HG03558 (cell line): ENCODE results near the gene WIPF1.
"Not testable (repeated sequence)": the region's sequence is repeated elsewhere in the genome, so short reads cannot be mapped to it uniquely, and the experiment has no call there.

ENCODE experiments used
- ATAC-seq: cut with Tn5 transposase; IDR thresholded peaks from one replicate; pipeline ENCODE4 v1.9.1; 2021; ENCODE audit warnings: moderate number of reproducible peaks; ENCODE audit not compliant: unreplicated experiment; ENCODE audit errors: extremely low read depth

Gene WIPF1

DNA sequence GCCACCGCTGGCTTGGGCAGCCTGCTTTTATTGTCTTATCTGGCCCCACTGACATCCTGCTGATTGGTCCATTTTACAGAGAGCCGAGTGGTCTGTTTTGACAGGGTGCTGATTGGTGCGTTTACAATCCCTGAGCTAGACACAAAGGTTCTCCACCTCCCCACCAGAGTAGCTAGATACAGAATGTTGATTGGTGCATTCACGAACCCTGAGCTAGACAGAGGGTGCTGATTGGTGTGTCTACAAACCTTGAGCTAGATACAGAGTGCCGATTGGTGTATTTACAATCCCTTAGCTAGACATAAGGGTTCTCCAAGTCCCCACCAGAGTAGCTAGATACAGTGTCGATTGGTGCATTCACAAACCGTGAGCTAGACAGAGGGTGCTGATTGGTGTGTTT lies 49.6 kb downstream of the WIPF1 start:
- ATAC-seq, result not testable (repeated sequence)

DNA sequence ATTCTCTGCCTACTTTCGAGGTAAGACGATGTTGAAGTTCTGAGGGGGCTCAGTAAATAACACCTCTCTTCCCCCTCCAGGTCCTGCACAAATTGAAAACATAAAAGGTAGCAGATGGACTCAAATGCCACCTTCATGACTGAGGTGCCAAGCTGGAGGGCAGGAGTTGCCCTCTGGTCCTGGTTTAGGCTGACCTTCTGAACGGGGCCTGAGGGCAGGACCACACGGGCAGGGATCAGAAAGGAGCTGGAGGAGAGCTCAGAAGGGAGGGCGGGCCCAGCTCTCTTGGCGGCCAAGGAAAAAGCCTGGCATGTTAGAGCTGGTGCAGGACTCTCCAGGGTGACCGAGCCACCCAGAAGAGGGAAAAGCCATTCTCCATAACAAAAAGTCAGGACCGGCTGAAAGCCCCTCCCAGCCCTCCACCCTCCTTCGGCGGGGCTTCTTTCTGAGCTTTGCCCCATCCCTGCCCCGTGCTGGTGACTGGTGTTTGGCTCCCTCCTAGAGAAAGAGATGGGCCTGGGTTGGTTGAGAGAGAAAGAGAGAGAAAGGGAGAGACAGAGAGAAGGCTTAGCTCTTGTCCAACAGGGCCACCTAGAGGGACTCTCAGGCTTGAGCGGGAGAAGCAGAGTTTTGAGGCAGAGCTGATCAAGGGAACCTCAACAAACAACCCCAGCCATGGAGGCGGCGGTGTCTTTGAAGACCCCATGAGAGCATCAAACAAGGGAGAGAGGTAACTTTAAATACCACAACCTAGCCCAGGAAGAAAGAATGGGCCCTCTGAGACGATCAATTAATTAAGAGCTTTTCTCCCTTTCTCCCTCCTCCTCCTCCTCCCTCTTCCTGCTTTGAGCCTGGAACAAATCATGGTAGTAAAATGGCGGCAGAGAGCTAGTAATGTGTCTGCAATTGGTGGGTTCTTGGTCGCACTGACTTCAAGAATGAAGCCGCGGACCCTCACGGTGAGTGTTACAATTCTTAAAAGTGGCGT lies 50.8 kb downstream of the WIPF1 start:
- ATAC-seq, result no peak

DNA sequence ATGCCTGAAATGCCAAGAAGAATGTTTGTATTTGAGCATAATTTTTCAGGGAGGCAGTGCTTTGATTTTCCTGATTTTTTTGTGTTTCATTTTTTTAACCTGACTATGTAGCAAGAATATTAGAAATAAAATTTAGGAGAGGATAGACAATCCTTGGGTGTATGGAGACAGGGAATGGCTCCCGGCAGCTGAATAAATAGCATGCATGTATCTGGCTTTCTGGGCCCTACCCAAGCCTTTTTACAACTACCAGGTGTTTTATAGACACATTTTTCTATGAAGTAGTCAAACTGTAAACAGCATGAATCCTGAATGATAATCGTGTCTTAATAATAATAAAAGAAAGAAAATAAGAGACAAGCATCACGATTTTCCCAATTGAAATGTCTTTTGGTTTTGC lies 52.4 kb downstream of the WIPF1 start:
- no peak for ATAC-seq

DNA sequence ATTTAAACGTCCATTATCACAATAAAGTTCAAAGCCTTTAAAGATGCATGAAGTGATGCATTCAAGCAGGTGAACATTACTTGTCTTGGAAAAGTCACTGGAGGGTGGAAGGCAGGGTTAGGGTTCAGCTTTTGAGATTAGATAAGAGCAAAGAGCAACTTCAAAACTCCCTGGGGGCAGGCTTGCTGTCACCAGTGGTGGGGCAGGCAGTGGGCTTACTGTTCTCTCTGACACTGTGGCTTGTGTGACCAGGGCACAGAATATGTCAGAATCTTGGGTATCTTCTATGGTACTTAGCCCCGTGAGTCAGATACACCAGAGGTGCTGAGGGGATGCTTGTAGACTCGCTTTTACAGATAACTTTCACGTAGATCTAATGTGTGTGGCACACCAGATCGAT lies 52.8 kb downstream of the WIPF1 start:
- no peak for ATAC-seq

DNA sequence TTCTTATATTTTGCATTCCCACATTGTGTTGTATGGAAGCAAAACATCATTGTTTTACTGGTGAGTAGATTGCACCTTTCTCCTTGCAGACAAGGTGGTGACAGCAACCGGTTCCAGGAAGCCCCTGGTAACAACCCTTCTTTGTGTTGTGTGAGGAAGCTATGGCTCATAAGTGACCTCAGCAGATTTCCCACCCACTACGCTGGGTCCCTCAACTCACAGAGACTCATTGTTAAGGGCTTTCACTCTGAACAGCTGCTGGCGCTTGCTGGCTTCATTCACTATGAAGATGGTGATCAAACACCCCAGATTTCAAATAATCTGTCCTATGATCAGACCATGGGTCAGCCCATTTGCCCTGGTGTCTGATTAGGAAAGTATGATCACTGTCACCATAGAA lies 53.4 kb downstream of the WIPF1 start:
- ATAC-seq, result no peak

DNA sequence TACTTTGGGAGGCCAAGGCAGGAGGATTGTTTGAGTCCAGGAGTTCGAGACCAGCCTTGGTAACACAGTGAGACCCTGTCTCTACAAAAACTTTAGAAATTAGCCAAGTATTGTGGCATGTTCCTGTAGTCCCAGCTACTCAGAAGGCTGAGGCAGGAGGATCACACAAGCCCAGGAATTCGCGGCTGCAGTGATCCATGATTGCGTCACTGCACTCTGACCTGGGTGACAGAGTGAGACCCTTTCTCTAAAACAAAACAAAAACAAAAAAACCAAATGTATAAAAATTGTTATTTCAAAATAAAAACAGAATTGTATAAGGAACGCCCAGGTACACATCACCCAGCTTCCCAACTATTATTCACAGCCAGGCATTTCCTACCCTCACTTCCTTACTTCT lies 56.7 kb downstream of the WIPF1 start:
- no peak for ATAC-seq

DNA sequence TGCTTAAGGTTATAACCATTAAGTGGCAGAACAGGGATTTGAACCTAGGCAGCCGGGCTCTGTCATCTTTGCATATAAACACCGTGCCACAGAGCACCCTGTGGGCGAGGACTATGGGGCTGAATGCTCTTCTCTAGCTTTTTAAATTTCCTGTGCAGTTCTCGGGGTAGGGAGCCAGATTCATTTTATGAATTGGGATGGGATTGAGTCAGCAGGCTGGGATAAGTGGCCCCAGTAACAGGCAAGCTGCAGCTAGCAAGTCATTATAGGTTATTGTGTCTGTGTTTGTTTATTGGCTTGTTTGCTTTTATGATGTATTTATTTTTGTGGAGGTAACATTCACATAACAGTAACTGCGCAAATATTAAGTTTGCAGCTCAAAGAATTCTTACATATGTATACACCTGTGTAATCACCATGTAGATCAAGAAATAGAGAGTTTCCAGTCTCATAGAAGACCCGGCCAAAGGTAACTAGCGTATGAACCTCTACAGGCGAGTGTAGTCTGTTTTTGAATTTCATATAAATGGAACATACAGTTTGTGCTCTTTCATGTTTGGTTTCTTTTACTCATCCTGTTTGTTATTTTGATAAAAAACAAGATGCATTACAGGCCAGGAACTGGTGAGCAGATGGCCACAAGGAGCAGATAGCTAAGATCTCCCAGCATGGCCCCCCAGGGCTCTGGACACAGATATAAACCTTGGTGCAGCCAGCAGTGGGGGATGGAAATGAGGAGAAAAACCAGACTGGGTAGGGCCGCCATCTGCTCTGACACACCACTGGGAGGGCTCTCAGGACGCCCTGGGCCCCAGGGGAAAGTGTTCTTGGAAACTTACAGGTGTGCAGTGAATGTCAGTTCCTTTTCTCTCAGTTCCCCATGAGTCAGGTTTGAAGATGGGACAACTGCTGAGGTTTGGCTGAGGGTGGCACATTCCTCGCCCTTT lies 61.6 kb downstream of the WIPF1 start:
- peak; percentile 83 for ATAC-seq

DNA sequence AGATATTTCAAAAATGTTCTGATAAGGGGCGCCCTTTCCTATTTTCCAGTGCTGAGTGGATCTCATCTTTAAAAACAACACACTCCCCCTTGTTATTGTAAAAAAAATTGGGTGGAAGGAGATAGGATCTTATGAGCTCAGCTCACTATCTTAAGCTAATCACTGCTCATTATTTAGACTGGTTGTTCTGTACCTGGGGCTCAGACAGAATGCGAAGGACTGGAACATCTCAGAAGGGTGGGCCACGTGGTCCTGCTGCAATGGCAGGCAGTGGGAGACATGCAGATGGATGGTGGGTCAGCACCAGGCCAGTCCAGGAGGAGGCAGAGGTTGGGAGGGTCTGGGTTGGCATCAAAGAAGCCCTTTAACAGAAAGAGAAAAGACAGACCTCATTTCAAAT lies 62.5 kb downstream of the WIPF1 start:
- no peak for ATAC-seq

DNA sequence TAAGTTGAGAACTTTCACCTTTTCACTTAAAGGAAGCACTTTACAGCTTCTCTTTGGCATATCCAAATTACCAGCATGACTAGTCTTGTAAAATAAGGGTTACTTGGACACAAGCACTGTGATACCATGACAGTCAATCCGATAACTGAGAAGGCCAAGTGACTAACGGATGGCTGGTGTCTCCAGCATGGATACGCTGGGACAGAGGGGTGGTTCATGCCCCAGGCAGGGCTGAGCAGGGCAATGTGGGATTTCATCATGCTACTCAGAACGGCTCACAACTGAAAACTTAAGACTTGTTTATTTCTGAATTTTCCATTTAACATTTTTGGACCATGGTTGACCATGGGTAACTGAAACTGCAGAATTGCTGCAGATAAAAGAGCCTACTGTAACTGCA lies 67.7 kb downstream of the WIPF1 start:
- no peak for ATAC-seq

DNA sequence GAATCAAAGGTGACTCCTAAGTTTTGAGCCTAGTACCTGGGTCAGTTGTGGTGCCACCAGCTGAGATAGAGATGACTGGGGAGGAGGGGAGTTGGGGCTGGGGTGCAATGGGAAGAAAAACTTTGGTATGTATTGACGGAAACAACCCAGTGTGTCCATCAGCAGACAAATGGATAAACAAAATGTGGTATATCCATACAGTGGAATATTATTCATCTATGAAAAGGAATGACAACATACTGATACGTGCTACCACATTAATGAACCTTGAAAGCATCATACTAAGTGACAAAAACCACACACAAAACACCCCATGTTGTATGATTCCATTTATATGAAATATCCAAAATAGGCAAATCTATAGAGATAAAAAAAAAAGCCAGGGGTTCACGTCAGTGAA lies 69.6 kb downstream of the WIPF1 start:
- ATAC-seq, result no peak

DNA sequence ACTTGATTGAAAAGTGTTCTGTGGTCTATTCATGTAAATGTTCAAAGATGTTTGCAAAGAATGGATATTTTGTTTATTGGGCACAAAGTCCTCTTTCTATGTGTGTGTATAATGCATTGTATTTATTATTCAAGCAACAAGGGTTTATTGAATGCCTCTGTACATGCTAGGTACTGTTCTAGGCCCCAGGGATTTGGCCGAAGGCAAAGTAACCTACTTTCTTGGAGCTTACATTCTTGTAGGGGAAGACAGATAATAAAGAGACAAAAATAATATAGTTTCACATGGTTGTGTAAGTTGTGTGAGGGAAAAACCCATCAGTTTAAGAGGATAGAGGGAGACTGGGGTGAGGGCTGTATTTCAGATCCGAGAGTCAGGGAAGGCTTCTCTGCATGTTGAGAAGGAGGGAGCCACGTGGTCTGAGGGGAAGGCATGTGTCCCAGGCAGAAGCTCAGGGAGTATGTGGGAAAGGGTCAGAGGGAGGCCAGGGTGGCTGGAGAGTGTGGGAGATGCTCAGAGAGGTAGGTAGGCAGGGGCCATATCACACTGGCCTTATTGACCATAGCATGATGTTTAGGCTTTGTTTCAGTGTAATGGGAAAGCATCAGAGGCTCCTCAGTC lies 70.4 kb downstream of the WIPF1 start:
- no peak for ATAC-seq

DNA sequence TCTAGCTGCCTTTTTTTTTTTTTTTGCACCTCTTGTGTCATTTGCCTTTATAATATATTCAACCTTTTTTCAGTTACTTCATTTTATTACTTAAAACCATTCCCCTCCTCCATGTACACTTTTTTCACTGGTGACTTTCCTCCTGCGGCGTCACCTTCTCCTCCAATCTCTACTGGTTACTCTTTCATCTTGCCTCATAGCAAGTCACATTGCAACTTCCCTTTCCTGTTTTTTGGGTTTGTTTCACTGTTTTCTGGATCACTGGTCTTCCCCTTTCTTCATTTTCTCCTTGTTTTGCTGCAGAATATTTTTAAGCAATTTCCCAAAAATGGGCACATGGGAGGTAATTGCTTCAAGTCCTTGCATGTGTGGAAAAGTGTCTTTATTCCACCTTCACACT lies 73.1 kb downstream of the WIPF1 start:
- ATAC-seq, result no peak

DNA sequence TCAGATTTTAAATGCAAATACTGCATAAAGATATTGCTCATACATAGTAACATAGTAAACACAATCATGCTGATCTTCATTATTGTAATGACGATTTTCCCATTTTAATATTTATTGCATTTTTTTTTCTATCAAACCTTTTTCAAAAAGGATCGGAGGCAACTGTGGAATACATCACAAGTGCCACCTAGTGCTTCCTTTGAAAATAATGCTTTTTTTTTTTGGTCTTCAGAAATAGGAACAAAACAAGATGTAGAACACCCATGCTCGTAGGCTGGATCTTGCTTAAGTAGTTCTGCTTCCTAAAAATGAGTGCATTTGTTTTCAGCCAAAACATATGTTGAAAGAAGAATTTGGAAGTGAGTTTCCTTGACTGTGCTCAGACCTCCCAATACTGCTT lies 75.1 kb downstream of the WIPF1 start:
- no peak for ATAC-seq

DNA sequence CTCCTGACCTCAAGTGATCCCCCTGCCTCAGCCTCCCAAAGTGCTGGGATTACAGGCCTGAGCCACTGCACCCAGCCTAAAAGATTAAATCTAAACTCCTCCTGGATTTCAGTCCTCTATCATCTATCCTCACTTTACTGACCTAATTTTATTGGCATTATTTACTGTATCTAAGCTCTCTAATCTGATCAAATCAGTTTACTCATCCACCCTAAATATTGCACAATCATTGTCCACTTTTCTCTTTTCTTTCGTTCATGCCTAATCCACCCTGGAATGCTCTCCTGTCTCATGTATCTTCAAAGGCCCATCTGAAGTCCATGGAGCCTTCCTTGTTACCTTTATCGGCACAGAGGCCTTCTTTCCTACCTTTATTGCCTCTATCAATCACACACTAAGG lies 79.2 kb downstream of the WIPF1 start:
- ATAC-seq, result no peak

DNA sequence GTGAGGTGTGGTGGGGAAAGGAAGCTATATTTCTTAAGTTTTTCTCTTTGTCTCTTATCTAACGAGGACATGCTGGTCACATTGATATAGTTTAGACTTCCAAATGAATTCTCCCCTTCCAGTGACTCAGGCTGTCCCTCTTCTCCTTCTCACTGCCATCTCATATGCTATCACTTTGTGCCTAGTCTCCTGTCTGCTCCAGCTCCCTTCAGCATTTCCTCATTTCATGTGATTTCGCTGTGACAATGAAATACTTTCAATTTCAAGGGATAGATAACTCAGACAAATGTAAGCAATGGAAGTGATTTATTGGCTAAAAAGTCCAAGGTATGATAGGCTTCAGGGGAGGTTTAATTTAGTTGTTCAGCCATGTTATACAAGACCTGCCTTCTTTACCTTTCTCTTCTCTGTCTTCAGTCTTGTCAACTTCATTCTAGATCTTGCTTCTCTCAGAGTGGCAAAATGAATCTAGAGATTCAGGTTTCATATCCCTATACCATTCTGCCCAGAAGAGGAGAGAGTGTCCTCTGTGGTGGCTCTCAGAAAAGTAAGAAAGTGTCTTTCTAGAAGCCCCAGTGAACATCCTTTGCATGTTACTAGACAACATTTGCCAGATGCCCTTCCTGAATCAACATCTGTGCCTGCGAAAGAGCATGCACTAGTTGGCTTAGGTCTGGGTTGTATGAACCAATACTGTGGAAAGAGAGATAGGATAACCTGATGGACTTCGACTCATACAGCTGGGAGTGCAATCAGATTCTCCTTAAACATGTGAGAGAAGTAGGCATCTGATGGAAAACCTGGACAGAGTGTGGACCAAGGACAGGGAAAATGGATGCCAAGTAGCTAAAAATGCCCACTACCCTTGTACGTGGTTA lies 80.9 kb downstream of the WIPF1 start:
- no peak for ATAC-seq

DNA sequence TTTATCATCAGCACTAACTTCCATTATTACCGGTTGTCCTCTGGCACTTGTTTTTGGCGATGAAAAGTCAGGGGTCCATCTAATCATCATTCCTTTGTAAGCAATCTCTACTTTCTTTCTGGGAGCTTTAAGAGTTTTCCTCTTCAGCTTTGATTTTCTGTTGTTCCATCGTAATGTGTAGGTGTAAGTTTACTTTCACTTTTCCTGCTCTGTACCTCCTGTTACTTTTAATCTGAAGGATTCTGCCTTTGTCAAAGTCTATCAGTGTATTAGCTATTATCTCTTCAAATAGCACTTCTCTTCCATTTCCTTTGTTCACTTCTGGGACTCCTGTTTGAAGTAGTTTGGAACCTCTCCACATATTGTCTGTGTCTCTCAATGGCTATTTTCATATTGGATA lies 85.3 kb downstream of the WIPF1 start:
- ATAC-seq, result no peak

DNA sequence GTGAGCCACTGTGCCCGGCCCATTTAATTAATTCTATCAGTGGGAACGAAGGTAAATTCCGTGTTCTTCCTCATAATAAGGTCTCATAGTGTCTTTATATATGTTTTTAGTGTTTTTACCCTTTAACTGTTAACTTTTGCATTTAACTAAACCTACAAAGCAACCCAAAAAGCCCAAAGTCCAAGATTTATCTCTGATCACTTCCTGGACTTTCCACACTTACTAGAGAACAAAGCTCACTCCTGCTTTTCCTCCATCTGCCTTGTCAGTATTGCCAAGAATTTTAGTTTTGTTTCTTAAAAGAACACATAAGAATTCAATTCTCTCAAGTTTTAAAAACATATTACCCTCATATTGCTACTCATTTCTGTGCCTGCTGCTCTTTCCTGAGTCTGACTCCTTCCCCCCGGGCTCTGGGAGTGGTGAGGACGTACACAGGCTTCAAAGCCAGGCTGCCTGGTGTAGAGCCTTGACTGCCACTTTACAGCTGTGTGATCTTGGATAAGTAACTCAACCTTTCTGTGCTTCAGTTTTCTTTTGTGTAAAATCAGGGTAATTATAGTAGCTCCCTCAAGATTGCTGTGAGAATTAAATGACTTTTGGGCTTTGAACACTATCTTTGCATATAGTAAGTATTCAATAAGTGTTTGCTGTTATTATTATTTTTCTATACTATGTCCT lies 85.9 kb downstream of the WIPF1 start:
- no peak for ATAC-seq

DNA sequence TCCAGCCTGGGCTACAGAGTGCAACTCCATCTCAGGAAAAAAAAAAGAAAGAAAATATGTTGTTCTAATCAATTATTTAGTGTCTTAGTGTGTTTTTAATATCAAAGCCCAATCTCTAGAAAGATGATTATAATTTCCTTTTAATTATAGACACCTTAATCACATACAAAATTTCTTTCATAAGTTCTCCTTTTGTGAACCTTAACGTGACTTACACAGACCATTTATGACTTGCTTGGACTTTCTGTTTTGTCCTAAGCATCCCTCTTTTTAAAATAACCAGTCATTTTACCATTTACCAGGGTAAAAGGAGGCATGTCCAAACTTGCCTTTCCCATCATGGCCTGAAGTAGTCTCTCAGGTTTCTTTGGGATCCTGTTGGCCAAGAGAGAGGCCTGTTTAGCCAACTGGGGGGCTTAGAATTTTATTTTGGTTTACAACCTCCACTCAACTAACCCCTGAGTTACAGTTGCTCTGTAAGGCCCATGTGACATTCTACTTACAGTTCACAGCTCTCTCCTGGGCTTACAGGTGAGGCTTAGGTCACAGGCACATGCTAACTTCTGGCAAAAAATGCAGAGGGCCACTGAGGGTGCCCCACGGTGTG lies 86.9 kb downstream of the WIPF1 start:
- ATAC-seq, result no peak
